Neural crest cell (in vitro differentiated cells): ENCODE results near the gene EGFL7. TPM values are rescaled to one million over a fixed set of nuclear protein-coding genes. Genes with fewer than 3 reads are reported as not detected.

Experiments used
- DNase-seq: peaks from one replicate; pipeline ENCODE4 v3.0.0; 2021; ENCODE audit warnings: low read depth, mixed read lengths, low spot score
- H3K27ac Mint-ChIP-seq: one replicate; pipeline ENCODE4 v1.8.0; 2021; ENCODE audit warnings: mild to moderate bottlenecking, mixed read lengths; ENCODE audit not compliant: unreplicated experiment
- H3K27me3 Mint-ChIP-seq: 2 replicates; pipeline ENCODE4 v1.8.0; 2021; ENCODE audit warnings: low read depth, mild to moderate bottlenecking, mixed read lengths
- H3K36me3 Mint-ChIP-seq: 2 replicates; pipeline ENCODE4 v1.8.0; 2021; ENCODE audit warnings: low read depth, mild to moderate bottlenecking, mixed read lengths
- H3K4me1 Mint-ChIP-seq: 2 replicates; pipeline ENCODE4 v1.8.0; 2021; ENCODE audit warnings: mixed read lengths
- H3K4me3 Mint-ChIP-seq: one replicate; pipeline ENCODE4 v1.8.0; 2021; ENCODE audit warnings: mild to moderate bottlenecking, mixed read lengths
- H3K9me3 Mint-ChIP-seq: 2 replicates; pipeline ENCODE4 v1.8.0; 2021; ENCODE audit warnings: mixed read lengths
- CTCF ChIP-seq: fragments of 200-600 bp; sonication (generic); conservative IDR thresholded peaks from 2 replicates; pipeline ENCODE4 v1.5.0; 2021; ENCODE audit warnings: antibody characterized with exemption, mild to moderate bottlenecking
- total RNA-seq: library from RNA; stranded (reverse); gene quantifications from 2 replicates; pipeline ENCODE4 v1.2.1, GENCODE V29; 2021

EGFL7 gene
- total RNA-seq, 1 donor from 2014 or later, result 14.1 TPM

GRCh38 chr9:136651860-136652259 is 10.9 kb upstream of the EGFL7 start:
- Mint-ChIP-seq H3K27ac (no peak overlapping the region), H3K4me3 (no peak overlapping the region), H3K27me3 (no peaks in the 10 kb centered on the region), H3K36me3 (no peaks in the 10 kb centered on the region), H3K4me1 (peaks cover 19% of the 10 kb centered on the region), H3K9me3 (no peaks in the 10 kb centered on the region)
- DNase-seq, result no peak
- no peak for TF ChIP-seq CTCF

- no peak for TF ChIP-seq CTCF
- Mint-ChIP-seq H3K4me1 (peaks cover 24% of the 10 kb centered on the region), H3K4me3 (no peak overlapping the region), H3K9me3 (no peaks in the 10 kb centered on the region), H3K27ac (no peak overlapping the region), H3K27me3 (no peaks in the 10 kb centered on the region), H3K36me3 (no peaks in the 10 kb centered on the region)
- no peak for DNase-seq
These were observed 9.2 kb upstream of the EGFL7 start for GRCh38 chr9:136653323-136654079.

GRCh38 chr9:136654820-136655535 is 7.7 kb upstream of the EGFL7 start:
- Mint-ChIP-seq H3K27me3 (no peaks in the 10 kb centered on the region), H3K27ac (no peak overlapping the region), H3K36me3 (no peaks in the 10 kb centered on the region), H3K4me1 (peaks cover 20% of the 10 kb centered on the region), H3K4me3 (no peak overlapping the region), H3K9me3 (no peaks in the 10 kb centered on the region)
- DNase-seq, result no peak
- no peak for TF ChIP-seq CTCF

DNA sequence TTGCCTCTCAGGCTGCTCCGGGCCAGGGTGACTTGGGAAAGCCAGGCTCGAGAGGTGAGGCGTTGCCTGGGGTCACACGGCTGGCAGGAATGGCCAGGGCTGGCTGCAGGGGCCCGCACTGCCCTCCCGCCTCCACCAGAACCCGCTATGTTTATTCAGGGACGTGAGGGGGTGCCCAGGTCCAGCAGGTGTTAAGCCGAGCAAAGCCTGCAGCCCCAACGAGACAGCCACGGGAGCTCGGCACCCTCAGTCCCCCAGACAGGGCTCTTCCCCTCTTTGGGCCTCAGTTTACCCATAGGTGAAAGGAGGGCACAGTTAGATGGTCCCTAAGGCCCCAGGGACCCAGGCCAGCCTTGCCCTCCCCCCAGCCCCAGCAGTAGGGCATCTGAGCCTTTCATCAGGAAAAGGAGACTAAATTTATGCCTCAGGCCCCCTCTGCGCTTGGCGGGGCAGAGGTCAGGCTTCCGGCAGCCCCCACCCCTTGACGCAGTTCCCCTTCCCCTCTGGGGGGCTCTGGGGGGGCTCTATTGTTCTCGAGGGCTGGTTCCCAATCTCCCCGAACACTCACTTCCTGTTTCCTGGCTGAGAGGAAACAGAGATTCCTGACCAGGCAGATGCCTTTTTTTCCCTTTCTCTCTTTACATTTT is 7.1 kb upstream of the EGFL7 start:
- Mint-ChIP-seq H3K4me1 (peaks cover 18% of the 10 kb centered on the region), H3K4me3 (no peak overlapping the region), H3K27ac (no peak overlapping the region), H3K9me3 (no peaks in the 10 kb centered on the region), H3K36me3 (no peaks in the 10 kb centered on the region), H3K27me3 (no peaks in the 10 kb centered on the region)
- no peak for DNase-seq
- TF ChIP-seq CTCF, result no peak

DNA sequence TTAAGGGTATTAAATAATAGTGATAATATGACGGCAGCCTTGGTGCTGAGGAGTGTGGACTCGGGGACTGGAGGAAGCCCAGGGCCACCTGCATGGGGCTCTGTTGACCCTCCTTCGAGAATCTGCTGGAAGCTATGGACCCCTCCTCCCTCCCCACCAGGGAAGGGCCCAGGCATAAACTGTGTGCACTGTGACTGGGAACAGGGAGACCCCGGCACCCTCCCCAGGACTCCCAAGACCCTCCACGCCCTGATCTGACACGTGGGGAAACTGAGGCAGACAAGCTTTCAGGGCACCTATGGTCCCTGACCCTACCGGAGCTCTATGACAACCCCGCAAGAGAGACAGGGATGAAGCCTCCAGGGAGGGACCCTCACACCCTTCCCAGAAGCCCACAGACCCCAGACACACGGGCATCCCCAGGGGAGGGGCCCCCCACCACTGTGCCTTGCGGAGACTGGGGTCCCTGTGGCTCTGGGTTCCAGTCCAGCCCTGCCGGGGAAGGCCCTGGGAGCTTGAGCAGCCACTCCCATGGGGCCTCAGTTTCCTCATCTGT is 6.5 kb upstream of the EGFL7 start:
- peaks cover 15% of the 10 kb centered on the region for H3K4me1 Mint-ChIP-seq
- no peaks in the 10 kb centered on the region for H3K36me3 Mint-ChIP-seq
- H3K4me3 Mint-ChIP-seq, result no peak overlapping the region
- no peaks in the 10 kb centered on the region for H3K27me3 Mint-ChIP-seq
- H3K9me3 Mint-ChIP-seq, result no peaks in the 10 kb centered on the region
- H3K27ac Mint-ChIP-seq, result no peak overlapping the region
- TF ChIP-seq CTCF, result no peak
- DNase-seq, result no peak
